KBM-7 (cell line): ENCODE data around the gene MPL.
"Not testable (repeated sequence)": the region's sequence is repeated elsewhere in the genome, so short reads cannot be mapped to it uniquely, and the experiment has no call there.

Experiments
- DNase-seq: peaks from one replicate; pipeline ENCODE4 v3.0.0-alpha.2; 2015
- in situ Hi-C: fragments of 300-500 bp; cut with MboI; formaldehyde crosslinking; loops from 2 replicates; pipeline ENCODE4 v1.14.3; 2020; ENCODE audit warnings: low sequenced_read_pairs, low pct_unique_long_range_greater_than_20kb, mixed read lengths

The MPL gene

GRCh38 chr1:43367026-43367903, 29.6 kb downstream of the MPL start:
- in situ Hi-C loops: no loop called here
- peak; percentile 39 for DNase-seq

- in situ Hi-C loops: no loop called here
- peak; percentile 91 for DNase-seq
Measured at GRCh38 chr1:43367904-43368645, 30.5 kb downstream of the MPL start, which contains the start of gene ELOVL1. Gene ELOVL1 (minus strand): TSS chr1:43368011. CDS start chr1:43365609, 2,402 bp downstream.

- DNase-seq: no peak
- in situ Hi-C loops: no loop called here
Measured at GRCh38 chr1:43368646-43369020, 31.0 kb downstream of the MPL start.

- in situ Hi-C loops, DNase-seq: not testable (repeated sequence)
Measured at GRCh38 chr1:43369779-43370178, 32.2 kb downstream of the MPL start.

GRCh38 chr1:43370564-43370963, 32.9 kb downstream of the MPL start:
- in situ Hi-C loops: no loop called here
- DNase-seq: no peak

- no peak for DNase-seq
- in situ Hi-C loops: no loop called here
Measured at GRCh38 chr1:43372172-43372571, 34.6 kb downstream of the MPL start.

- DNase-seq: no peak
- in situ Hi-C loops: no loop called here
Measured at GRCh38 chr1:43373066-43373940, 35.7 kb downstream of the MPL start.

GRCh38 chr1:43376723-43377235, 39.2 kb downstream of the MPL start:
- DNase-seq: no peak
- in situ Hi-C loops: no loop called here

GRCh38 chr1:43377831-43378230, 40.2 kb downstream of the MPL start:
- in situ Hi-C loops: no loop called here
- no peak for DNase-seq

GRCh38 chr1:43379476-43379875, 41.9 kb downstream of the MPL start:
- DNase-seq: no peak
- in situ Hi-C loops: no loop called here

- in situ Hi-C loops: no loop called here
- peak; percentile 90 for DNase-seq
Measured at GRCh38 chr1:43381612-43382011, 44.0 kb downstream of the MPL start.

GRCh38 chr1:43382027-43382779, 44.6 kb downstream of the MPL start:
- no peak for DNase-seq
- in situ Hi-C loops: no loop called here

- no peak for DNase-seq
- in situ Hi-C loops: no loop called here
Measured at GRCh38 chr1:43383449-43383848, 45.8 kb downstream of the MPL start.

GRCh38 chr1:43386676-43387075, 49.1 kb downstream of the MPL start:
- DNase-seq: no peak
- in situ Hi-C loops: no loop called here

GRCh38 chr1:43387976-43388599, 50.5 kb downstream of the MPL start:
- no peak for DNase-seq
- in situ Hi-C loops: no loop called here

- in situ Hi-C loops: no loop called here
- no peak for DNase-seq
Measured at GRCh38 chr1:43388613-43389012, 51.0 kb downstream of the MPL start.

- in situ Hi-C loops: no loop called here
- DNase-seq: peak; percentile 94
Measured at GRCh38 chr1:43389326-43390313, 52.0 kb downstream of the MPL start, which contains the start of the genes MED8 and SZT2. Gene MED8 (minus strand): TSS chr1:43389800. CDS start chr1:43389764, 36 bp downstream. Gene SZT2 (plus strand): TSS chr1:43389899. CDS start chr1:43389969, 70 bp downstream.
